NCI-H146 treated with DMSO at 0.1 percent for 48 hours (cell line): ENCODE data around the gene CACNA2D3.
"Not testable (repeated sequence)": the region's sequence is repeated elsewhere in the genome, so short reads cannot be mapped to it uniquely, and the experiment has no call there.

ENCODE experiments used
- DNase-seq: peaks from one replicate; lab custom pipeline; 2025; ENCODE audit not compliant: unreplicated experiment; lab: John Stamatoyannopoulos, UW

CACNA2D3 gene

DNA sequence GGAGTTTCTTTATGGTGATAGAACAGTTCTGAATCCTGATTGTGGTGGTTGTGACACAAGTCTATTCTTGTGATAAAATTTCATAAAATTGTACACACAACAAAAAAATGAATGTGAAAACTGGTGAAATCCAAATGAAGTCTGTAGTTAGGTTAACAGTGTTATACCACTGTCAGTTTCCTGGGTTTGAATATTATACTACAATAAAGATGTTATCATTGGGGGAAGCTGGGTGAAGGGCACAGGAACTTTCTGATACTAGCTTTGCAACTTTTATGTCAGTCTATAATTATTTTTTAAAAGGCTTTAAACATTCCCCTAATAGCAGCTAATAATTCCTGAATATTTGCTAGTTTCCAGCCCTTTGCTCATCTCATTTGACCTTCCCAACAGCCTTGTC, 485.7 kb downstream of the CACNA2D3 start:
- DNase-seq: no peak

DNA sequence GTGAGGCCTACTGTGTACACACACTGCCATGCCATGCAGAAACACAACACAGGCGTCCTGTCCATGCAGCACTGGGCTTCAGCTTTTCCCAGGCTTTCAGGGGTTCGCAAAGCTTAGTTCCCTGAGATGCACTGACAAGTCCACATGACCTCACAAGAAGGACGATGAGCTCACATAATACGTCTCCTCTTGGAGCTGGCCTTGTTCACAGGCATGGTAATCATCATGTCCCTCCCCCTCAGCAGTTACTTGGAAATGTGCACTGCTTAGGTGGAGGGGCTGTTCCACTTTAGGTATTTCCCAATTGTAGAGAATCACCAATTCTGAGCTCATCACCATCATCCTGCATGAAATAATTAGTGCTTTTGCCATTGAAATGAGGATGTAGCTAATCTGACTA, 496.7 kb downstream of the CACNA2D3 start:
- no peak for DNase-seq

DNA sequence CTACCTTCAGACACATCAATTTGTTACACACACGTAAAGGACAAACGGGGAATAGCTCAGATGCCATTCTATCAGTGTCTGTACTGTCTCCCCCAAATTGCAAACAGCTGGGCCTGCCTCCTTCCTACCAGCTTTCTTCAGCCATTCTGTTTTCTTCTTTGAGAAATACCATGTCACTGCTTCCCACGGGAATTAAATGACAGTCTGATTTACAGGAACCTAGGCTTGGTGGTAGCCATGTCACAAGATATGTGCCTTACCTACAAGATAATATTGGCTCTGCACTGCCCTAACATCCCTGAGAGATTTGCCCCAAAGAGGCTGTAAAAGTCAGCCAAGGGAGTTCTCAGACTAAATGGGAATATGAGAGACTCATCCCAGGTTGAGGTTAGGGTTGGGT, 497.2 kb downstream of the CACNA2D3 start:
- DNase-seq: no peak

DNA sequence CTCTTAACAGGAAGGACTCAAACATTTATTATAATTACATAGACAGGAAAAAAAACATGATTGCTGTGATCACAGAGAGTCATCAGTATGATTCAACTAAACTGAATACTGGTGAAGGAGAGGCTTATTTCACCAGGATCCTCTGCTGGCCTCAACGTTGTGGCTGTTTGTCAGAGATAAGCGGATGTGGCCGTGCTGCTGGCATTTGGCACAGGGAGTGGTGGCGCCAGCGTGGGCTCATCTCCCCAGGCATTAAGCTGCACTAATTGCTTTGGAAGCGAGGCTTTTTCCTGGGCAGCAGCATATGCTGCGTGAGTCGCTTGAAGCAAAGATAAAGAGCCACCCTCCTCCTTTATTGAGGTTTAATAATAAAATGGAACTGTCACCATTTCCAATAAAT, 498.8 kb downstream of the CACNA2D3 start:
- DNase-seq: no peak

DNA sequence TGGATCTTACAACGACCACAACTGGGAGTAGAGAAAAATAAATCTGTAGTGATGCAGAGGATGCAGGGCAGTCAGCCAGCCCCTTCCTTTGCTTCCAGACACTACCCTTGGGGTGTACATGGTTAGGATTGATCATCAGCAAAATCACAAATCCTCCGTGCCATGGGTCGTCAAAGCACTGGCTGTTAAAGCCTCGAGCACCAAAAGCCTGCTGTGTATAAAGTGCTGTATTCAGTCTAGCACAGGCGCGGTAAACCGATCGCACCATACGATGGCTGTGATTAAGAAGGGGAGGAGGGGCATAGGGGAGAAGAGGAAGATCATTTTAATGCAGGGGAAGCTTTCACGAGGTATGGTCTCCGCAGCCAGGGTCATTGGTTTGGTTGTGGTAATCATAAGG, 500.3 kb downstream of the CACNA2D3 start:
- DNase-seq: no peak

DNA sequence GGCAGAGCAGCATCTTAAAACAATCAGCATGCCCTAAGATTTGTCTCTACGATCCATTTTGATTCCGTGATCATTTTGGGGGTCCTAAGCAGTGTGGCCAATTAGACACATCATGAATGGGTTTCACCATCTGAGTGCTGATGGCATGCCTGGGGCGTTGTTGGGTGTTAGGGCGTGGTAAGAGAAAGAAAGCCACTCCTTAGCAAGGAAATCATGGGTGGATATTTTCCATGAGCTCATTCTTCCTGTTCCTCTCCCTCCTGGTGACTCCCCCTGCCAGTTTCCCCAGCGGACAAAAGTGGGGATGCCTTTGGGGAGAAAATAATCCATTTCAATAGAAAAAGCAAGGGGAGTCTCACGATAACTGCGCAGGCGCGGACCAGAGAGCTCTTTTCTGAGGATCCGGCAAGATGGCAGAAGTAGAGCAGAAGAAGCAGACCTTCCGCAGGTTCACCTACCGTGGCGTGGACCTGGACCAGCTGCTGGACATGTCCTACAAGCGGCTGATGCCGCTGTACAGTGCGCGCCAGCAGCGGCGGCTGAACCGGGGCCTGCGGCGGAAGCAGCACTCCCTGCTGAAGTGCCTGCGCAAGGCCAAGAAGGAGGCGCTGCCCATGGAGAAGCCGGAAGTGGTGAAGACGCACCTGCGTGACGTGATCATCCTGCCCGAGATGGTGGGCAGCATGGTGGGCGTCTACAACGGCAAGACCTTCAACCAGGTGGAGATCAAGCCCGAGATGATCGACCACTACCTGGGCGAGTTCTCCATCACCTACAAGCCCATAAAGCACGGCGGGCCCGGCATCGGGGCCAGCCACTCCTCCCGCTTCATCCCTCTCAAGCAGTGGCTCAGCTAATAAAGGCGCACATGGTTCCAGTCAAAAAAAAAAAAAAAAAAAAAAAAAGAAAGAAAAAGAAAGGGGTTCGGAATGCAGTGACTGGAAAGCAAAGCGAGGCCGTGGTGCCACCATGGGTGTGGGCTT, 503.7 kb downstream of the CACNA2D3 start:
- no peak for DNase-seq

DNA sequence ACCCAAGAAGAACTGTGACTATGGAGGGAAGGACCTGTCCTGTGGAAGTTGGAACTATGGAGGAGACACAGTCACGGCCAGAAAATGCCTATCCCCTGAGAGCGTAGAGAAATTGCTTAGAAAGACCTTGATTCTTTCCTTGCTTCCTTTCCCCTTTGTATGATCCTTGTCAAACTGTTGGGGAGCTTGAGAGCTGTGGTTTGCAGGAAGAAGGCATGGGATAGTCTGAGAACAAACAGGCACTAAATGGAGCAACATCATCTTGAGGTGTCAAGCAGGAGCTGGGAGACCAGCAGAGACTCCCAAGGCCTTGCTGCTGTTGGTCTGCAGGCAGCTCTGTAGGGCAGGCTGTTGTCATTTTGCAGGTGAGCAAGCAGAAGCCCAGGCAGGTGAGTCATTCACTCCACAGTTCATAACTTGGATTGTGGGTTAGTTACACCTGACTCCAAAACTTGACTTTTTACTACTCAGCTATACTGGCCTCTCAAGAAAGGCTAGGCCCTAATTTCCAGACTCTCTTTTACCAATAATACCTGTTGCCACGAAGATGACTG, 506.6 kb downstream of the CACNA2D3 start:
- DNase-seq: no peak

DNA sequence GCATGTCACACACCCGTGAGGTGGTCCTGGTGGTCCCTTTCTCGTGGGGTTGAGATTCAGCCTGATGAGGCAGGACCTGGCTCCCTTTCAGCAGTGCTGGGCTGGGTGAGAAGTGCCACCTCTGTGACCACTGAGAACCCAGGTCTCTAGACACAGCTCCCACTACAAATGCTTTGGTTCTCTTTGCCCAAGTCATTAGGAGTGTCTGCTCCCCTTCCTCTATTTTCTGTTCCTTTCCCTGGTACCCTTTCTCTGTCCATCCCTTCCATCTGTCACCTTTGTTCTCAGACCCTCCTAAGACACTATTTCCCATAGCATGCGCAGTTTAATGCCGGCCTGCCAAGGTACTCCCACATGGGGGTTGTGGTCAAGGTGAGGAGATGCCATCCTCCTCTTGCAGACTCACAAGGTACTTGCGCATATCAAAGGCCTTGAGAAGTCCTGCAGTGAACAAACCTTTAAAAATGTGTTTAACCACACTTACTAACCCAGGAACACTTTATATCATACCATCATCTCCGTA, 507.8 kb downstream of the CACNA2D3 start:
- DNase-seq: no peak

DNA sequence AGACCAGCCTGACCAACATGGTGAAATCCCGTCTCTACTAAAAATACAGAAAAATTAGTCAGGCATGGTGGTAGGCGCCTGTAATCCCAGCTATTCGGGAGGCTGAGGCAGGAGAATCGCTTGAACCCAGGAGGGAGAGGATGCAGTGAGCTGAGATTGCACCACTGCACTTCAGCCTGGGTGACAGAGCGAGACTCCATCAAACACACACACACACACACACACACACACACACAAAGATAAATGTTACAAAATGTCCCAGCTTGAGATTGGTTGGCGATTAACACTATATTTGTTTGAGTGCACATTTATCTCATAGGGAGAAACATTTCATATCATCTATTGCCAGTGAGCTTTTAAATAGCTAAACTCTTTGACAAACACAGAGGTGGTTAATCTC, 508.6 kb downstream of the CACNA2D3 start:
- not testable (repeated sequence) for DNase-seq

DNA sequence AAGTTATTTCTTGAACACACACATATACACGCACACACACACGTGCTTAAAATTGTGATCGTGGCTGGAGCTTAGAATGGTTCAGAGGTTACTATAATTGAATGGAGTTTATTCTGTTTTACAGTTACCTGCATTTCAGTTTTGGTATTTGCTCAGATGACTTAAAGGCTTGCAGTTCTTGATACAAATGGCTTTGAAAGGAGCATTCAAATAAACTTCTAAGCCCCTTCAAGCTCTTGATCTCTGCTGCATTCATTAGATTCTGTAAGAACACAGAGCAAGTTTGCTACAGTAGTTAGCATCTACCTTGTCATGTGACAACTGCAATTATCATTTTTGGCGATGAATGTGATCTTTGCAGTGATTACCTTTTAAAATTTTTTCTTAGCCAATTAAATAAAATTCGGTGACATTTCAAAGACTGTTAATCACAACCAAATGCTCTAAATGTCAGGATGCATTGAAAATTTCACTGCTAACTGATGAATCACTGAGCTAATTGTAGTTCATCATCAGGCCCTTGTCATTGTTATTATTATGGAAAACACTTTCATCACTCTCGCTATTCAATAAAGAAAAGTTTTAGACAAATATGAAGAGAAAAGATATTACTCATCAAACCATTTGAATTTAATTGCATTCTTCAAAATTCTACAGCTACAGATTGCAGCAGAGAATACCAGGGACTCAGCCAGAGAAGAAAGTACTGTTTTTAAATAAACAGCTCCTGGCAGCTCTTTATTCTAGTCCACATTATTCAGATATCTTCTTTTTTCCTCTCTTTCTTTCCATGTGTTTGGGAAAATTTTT, 509.4 kb downstream of the CACNA2D3 start:
- DNase-seq: no peak

DNA sequence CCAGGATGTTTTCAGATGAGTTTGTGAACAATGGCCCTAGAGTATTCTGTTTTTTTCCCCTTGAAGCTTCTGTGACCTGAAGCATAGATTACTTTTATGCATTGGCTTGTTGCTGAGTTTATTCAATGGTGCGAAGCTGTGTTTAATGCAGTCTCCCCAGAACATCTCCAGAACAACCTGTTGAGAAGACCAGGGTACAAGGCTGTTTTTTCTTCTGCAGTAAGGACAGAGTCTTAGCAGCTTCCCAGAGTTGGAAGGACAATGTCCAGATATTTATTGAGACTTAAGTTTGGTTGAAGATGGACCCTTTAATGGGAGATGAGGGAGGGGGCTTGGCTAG, 509.9 kb downstream of the CACNA2D3 start:
- DNase-seq: no peak

DNA sequence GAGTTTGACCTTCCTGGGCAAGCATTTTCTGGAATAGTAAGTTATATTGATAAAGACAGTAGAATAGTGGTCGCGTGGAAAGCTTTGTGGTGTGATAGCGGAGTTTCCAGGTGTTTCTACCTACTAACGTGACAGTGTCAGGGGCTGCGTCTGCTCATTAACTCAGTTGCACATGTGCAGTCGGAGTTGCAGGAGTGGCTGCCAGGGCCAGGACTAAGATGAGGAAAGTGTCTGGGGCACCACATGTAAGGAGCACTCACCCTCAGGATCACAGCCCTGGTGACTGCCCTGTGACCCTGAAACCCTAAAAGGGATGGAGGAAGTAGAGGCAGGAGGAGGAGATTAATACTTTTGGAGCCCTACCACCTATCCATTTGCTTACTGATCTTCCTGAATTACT, 510.5 kb downstream of the CACNA2D3 start:
- DNase-seq: no peak

DNA sequence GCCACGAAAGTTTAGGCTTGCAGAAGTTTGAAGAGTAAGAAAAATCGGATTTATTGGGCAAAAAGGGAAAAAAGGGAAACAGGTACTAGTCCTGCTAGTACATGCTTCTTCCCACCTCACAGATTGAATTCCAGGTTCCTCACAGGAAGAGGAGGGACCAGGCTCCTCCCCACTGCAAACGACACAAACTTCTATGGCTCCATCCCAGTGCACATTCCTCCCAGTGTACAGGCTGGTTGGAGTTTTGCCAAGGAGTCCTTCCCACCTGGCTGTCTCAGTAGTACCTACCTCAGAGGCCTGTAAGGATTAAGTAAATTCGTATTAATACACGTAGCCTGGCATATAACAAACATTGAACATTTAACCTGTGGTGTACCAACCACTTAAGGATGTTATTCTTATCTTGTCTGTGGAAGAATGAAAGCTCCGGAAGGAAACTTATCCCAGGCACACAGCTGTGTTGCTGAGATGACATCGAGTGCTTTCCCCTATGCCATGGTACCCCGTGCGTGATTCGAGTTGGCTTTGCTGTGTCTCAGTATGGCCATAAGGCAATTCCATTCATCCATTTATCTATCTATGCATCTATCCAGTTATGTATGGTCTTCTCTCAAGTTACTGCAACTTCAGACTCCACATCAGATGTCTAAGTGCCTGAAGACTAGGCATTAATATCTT, 511.2 kb downstream of the CACNA2D3 start:
- no peak for DNase-seq

DNA sequence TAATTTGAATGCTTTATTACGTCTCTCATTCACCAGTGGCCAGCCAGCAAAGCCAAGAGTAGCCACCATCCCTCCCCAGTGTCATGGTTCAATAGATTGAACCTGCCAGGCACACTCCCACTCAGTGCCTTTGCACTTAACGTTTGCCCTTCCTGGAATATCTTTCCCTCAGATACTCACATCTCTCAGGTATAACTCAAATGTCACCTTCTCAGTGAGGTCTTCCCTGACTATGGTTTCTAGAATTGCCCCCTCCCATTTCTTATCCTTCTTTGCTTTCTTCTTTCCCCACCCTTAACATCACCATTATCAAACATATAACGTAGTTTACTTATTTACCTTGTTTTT, 511.7 kb downstream of the CACNA2D3 start:
- DNase-seq: no peak

DNA sequence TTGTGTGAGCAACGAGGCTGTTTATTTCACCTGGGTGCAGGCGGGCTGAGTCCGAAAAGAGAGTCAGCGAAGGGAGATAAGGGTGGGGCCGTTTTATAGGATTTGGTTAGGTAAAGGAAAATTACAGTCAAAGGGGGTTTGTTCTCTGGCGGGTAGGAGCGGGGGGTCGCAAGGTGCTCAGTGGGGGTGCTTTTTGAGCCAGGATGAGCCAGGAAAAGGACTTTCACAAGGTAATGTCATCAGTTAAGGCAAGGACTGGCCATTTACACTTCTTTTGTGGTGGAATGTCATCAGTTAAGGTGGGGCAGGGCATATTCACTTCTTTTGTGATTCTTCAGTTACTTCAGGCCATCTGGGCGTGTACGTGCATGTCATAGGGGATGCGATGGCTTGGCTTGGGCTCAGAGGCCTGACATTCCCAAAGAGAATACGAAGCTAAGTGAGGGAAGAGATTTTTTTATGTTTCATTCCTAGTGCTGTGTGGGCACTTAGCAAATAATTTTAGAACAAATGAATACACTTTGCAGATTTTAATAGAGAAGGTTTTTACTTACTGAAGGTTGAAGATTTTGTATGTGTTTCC, 517.5 kb downstream of the CACNA2D3 start:
- not testable (repeated sequence) for DNase-seq

DNA sequence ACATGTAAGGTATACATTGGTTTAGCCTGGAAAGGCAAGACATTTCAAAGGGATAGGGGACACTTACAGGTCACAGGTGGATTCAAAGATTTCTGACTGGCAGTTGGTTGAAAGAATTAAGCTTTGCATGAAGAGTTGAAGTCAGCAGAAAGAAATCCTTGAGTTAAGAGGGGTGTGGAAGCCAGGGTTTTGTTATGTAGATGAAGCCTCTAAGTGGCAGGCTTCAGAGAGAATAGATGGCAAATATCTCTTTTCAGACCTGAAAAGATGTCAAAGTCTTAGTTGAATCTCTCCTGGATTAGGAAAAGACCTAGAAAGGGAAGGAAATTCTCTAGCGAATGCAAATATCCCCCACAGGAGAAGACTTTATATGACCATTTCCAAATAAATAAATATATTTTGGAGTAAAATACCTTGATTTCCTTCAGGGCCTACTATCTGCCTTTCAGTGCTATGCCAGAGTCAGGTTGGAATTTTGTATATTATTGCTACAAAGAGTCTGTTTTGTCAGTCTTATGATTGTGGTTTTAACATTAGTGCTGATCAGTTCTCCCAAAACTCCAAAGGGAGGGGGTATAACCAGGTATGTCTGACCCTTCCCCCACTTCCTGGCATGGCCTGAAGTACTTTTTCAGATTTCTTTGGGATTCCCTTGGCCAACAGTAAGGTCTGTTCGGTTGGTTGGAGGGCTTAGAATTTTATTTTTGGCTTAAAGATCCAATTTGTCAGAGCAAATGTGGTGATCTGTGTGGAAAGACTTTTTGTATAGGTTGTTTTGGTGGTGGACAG, 519.1 kb downstream of the CACNA2D3 start:
- DNase-seq: no peak

DNA sequence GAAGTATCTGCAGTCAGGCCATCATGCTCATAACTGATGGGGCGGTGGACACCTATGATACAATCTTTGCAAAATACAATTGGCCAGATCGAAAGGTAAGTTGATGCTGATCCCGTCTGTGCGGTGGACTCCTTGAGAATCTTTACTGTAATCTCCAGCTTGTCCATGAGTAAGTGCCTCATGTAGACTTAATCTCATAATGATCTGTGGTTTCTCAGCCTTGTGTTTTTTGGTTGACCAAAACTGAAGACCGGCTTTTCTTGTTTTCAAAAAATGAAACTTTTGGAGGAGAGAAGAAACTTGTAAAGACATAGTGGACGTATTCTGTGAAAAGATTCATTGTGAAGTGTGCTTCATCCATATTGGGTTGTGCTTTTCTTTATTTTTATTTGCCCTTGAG, 519.8 kb downstream of the CACNA2D3 start:
- DNase-seq: no peak

DNA sequence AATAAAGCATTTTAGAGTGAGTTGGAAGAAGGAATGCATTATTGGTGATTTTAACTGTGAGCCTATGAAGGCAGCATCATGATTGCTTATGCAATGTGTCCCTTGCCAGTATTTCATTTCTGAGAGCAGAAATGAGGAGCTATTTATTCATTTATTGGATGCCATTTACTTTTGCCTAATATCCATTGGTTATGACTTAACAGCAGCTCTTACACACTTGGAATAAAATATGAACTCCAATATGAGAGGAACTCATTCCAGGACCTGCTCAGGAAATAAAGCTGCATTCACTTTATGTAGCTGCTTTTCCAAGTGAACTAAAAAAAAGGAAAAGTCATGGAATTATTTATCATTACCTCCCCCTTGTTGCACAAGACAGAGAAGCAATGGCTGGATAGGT, 525.4 kb downstream of the CACNA2D3 start:
- no peak for DNase-seq

DNA sequence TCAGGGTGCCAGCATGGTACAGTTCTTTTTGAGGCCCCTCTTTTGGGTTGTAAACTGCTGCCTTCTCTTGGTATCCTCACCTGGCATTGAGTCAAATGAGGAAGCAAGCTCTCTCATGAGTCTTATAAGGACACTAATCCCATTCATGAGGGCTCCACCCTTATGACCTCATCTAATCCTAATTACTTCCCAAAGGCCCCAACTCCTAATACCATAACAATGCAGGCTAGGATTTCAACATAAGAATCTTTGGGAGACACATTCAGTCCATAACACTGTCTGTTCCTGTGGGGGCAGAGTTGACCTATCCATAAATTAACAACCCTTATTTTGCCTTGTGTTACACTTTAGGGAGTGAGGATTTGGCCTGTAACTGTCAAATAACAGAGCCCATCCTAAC, 527.2 kb downstream of the CACNA2D3 start:
- DNase-seq: no peak
